Activated T-helper 1 cell treated with anti-CD3 and anti-CD28 coated beads, Interleukin-2, amount 50 U/mL, for 16 hours (primary cell): ENCODE measurements around the gene SLC25A23.

Experiments used
- DNase-seq, 2 donors: peaks; one replicate each; pipeline ENCODE4 v3.0.0-alpha.2; 2020; ENCODE audit warnings: low read depth in 1 of 2, low spot score in 1 of 2

The SLC25A23 gene

DNA sequence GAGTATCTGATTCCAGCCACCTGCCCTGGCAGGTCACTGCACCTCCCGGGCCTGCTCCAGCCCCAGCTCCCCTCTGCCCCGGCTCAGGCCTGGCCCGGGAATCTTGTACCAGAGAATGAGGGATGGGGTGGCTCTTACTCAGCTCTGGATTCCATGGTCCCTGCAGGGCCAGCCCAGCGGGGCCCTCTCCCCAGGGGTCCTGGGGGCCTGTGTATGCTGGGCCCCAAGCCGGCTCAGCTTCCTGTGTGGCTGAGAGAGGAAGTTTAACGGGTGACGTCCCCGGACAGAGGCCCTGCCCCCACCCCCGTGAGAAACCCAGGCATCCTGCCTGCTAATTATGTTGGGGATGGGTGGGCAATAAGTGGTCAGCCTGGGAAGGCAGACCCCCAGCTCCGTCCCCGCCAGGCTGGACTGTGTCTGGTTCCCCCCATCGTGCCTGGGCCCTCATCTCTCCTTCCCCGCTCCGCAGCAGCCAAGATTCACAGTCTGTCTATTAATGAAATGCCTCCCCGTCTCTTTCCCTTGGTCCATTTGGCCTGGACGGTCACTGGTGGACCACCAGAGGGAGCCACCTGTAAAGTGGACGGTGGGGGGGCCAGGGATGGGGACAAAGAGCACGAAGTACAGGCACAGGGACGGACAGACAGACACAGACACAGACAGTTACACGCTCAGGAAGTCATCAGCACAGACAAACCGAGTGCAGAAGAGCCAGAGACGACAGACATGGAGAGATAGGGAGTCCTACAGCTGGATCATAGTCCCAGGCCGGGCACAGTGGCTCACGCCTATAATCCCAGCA, 22.1 kb upstream of the SLC25A23 start, which contains the start of gene DENND1C:
Gene DENND1C, minus strand, starts transcription at position 247 of the 802 bp plus-strand sequence. Its CDS starts 92 bp downstream, at position 155.
- DNase-seq: peak; percentile 45 to 47

DNA sequence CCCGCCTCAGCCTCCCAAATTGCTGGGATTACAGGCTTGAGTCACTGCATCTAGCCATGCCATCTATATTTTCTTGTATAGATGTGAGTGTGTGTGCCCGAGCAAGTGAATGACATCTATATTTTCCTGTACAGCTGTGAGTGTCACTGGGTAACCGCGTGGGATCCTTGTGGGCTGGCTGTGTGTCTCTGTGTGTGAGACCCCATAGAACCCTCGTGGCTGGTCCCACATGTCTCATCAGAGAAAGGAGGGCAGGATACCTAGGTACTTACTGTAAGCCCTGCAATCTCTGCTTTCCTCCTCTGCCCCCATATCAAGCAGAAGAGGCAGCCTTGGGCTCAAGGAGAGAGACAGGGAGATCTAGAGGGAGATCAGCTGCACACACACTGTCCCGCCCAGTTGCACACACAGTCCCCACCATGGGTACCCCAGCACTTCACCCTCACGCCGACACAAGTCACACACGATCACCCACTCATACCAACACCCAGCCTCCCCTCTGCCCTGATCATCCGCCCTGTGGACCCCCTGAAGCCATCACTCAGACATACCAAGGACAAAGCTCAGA, 21.3 kb upstream of the SLC25A23 start:
- DNase-seq: no peak

DNA sequence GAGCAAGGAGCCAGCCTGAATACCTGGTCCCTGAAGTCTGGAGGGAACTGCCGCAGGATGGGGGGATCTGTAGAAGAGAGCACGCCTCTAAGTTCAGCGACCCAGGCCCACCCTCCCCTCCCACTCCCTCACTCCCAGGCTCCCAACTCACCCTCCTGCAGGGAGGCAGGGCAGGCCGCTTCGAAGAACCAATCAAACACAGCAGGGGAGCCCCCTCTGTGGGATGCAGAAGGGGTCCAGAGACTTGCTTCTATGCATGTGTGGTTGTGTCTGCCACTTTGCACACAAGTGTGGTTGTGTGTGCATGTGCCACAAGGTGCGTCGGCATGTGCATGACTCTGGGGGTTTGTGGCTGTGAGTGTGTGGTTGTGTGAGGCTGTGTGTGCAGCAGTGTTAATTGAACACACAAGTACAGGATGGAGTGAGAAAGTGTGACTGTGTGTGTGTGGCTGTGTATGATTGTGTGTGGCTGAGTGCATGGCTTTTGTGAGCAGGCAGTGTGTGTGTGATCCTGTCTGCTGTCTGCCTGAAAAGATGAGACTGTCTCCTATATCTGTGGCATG, 20.3 kb upstream of the SLC25A23 start:
- DNase-seq: no peak

DNA sequence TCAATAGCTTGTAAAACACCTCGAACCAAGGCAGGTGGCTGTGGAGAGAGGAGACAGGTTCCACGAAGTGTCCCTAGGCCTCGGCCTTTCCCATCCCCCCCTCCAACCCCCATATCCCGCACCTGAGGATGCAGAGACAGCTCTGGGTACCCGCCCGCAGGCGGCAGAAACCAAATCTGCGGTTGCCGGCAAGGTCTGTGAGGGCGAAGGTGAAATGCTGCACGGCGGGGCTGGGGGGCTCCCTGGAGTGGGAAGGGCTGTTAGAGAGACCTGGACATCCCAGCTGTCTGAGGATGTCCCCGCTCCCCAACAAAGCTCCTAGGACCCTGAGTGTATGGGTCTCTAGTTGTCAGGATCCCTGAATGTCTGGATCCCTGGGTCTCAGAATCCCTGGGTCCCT, 19.2 kb upstream of the SLC25A23 start:
- no peak for DNase-seq

DNA sequence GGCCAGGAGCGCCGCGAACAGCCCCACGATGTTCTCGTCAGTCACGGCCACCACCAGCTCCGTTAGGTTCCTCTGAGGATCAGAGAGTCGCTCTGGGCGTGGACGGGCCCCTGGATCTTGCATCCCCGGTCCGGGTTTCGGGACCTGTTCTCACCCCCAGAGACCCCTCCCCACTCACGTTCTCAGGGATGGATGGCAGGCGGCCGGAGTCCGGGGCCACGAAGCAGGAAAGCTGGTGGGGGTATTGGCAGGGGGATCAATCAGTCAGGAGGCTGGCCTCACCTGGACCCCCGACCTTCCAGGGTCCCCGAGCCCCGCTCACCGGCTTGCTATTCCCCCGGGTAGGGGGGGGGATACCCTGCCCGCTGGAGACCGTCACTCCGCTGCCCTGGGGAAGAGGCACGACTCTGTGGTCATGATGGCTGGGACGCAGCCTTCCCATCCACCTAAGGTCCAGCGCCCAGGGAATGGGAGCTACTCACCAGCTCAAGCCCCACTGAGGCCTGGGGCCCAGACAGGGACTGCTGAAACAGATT, 17.4 kb upstream of the SLC25A23 start:
- DNase-seq: no peak

DNA sequence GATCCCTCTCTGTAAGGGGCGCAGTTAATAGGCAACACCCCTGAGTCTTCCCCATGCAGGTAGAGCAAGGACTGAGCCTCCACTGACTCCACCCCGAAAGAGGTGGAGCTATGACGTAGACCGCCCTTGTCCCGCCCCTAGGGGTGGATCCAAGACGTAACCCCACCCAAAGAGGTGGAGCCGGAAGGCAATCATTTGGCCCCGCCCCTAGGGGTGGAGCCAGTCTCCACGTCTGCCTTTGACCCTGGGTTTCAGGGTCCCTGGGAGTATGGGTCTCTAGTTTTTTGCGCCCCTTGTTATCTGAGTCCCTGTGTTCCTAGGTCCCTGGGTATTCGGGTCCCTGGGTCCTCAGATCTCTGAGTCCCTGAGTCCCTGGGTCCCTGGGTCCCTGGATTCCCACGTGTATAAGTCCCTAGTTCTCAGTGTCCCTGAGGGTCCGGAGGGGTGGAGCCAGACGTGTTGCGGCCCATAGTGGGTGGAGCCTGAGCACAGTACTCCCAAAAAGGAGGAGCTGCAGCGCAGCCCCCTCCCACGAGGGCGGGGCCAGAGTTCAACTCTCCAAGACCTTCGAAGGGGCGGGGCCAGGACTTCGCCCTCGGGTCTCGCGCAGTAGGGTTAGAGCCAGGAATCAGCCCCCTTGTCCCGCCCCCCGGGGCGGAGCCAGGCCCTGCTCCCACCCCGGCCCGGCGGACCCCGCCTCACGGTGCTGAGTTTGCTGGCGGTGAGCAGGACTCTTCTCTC, 16.7 kb upstream of the SLC25A23 start:
- DNase-seq: peak in 1 of 2 donors; percentile 39

DNA sequence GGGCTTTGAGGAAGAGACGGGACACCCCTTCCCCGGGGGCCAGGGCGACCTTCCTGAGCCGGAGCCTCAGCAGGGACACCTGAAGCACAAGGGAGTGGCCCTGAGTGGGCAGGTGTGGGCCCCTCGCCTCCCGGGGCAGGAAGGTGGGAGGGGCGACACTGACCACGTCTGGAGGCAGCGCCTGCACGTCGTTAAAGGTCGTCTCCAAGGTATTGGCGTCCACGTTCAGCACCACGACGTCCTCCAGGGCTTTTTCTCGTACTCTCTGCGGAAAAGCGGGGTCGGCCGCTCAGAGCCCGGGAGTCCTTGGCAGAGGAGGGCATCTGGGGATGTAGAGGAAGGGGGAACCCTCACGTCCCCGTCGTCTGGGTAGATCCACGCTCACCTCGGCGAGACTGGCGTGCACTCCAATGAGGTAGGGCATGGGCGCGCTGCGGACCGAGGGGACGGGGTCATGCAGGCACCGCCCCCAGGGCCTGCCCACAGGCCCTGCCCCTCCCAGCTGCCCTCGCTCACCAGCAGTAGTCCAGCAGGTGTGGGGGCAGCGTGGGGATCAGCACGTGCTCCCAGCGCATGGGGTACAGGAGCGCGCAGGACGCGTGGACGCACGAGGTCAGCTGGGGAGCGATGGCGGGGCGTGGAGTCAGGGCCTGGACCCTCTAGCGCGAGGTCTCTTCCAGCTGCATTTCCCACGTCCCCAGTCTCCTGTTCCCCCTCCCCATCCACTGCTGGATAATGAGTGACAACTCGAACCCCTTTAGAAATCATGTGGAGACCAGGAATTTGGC, 15.9 kb upstream of the SLC25A23 start:
- no peak for DNase-seq

DNA sequence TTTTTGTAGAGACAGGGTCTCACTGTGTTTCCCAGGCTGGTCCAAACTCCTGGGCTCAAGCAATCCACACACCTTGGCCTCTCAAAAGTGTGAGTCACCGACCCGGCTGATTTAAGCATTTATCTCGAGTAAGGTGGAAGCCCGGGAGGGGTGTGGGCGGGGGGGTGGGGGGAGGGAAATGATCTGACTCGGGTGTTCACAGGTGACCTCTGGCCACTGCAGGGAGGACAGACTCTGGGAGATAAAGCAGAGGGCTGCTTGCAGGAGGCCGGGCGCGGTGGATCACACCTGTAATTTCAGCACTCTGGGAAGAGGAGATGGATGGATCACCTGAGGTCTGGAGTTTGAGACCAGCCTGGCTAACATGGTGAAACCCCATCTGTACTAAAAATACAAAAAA, 14.1 kb upstream of the SLC25A23 start:
- no peak for DNase-seq

DNA sequence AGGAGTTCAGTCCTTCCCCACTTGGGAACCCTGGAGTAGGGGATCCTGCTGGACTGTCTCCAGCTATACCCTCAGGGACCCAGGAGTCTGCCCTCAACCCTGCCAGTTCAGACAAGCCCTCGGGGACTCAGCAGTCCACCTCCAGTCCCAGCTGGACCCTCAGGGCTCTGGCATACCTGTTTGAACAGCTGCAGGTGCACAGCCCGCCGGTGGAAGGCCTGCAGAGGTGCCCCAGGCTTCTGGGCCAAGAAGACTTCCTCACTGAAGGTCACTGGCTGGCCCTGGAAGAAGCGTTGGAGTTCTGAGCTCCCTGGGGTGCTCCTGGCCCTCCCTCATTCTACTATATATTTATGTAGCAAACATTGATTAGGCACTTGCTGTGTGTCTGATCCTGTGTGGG, 13.1 kb upstream of the SLC25A23 start:
- DNase-seq: no peak

DNA sequence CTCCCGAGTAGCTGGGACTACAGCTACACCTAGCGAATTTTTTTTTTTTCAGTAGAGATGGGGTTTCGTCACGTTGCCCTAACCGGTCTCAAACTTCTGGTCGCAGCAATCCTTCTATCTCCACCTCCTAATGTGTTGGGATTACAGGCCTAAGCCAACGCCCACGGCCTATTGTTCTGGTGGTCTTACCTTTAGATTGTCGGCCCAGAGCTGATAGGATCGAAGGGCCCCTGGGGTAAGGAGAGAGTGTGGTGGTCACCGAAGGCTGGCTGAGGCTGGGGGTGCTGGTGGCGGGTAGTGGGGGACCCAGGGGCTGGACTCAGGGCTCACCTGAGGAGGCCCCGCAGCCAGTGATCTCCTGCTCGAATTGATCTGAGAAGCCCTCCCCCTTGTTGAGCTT, 11.5 kb upstream of the SLC25A23 start:
- no peak for DNase-seq

DNA sequence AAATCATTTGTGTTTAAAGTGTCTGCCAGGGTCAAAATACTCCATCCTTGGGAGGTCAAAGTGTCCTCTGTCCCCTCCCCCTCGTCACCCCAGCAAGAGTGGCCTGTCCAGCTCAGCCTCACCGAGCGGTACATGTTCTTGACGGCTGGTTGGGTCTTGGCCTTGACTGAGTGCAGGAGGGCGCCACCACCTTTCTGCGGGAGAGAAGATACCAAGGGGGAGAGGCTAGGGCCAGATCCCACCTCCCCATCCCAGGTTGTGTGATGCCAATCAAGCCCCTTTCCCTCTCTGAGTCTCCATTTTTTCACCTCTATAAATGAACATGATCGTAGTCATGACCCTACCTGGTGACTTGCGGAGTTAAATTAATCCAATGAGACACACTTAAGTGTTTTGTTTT, 10.6 kb upstream of the SLC25A23 start:
- no peak for DNase-seq

DNA sequence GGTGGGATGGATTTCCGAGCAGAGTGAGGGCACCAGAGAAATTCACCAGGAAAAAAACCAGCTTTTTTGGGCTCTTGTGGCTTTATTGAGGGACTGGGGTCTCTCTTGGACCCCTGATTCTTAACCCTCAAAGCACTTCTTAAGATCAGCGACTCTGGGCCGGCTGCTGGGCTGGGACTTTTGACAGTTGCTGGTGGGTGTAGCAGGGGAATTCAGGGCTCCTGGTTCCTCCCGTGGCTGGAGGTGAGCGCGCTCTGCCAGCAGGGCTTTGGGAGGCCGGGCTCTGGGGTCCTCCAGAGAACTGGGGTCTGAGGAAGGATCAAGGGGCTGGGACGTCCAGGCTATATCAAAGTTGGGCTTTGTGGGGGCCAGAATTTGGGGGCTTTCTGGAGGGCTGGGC, 7.8 kb upstream of the SLC25A23 start:
- no peak for DNase-seq

DNA sequence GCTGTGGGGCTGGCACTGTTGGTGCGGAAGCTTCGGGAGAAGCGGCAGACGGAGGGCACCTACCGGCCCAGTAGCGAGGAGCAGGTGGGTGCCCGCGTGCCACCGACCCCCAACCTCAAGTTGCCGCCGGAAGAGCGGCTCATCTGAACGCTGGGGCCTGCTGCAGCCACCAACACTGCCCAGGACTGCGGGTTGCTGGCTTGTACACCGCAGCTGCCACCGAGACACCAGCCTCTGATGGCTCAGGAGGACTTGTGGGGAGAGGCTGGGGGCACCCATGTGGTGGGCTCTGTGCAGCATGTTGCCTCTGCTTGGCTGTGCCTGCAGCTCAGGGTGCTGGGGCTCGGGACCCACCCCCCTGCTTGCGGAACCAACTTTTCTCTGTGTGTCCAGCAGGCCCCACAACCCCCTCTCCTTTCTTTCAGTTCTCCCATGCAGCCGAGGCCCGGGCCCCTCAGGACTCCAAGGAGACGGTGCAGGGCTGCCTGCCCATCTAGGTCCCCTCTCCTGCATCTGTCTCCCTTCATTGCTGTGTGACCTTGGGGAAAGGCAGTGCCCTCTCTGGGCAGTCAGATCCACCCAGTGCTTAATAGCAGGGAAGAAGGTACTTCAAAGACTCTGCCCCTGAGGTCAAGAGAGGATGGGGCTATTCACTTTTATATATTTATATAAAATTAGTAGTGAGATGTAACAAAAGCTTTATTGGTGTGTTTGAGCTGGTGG, 7.1 kb upstream of the SLC25A23 start:
- no peak for DNase-seq

DNA sequence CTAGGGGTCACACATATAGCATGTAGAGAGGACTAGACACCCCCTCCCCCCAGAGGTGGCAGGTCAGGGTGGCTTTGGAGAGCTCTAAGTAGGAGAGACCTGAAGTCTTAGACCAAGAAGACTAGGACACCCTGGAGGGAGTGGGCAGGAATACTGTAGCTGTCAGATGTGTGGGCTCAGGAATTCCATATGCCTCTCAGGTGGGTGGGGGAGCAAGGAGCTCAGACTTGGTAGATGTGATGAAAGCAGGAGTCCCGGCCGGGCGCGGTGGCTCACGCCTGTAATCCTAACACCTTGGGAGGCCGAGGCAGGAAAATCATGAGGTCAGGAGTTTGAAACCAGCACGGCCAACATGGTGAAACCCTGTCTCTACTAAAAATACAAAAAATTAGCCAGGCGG, 6.1 kb upstream of the SLC25A23 start:
- no peak for DNase-seq

DNA sequence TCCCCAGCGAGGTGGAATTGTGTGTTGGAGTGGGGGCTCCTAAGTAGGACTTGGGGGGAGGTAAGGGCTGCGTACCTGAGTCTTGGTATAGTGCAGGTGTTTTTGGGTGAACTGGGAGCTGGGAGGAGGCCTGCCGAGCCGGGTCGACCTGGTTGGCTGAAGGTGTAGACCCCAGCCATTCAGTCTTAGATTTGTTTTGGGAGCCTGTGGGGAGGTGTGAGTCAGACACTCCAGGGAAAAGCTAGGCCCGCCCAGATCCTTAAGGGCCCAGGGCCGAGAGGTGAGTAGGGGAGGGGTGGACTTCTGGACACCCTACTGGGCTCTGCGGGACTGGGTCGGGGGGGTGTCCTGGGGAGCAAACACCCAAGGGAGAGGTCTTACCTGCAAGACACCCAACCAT, 5.4 kb upstream of the SLC25A23 start:
- no peak for DNase-seq

DNA sequence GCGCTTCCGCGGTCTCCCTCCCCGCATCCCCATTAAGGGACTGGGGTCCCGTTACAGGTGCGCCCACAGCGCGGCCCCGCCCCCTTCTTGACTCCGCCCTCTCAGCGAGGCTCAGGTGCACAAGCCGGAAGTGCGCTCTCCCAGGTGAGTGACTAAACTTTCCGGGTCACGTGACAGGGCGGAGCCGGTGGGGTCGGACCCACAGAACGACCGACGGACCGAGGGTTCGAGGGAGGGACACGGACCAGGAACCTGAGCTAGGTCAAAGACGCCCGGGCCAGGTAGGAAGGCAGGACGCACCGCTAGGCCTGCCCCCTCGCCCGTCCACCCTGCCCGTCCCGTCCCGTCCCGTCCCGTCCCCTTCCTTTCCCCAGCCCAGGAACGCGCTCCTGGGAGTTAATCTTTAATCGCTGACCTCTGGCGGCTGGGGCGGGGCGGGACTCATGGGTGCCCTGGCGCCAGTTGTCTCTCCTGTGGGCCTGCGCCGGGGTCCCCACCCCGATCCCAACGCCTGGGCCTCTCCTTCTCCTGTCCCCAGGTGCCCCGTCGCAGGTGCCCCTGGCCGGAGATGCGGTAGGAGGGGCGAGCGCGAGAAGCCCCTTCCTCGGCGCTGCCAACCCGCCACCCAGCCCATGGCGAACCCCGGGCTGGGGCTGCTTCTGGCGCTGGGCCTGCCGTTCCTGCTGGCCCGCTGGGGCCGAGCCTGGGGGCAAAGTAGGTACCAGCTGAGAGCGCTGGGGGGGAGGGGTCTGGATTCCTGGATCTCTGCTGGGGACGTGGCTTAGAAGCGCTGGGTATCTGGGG, 4.7 kb upstream of the SLC25A23 start, which contains the start of gene CRB3:
Gene CRB3, plus strand, starts transcription at position 202 of the 804 bp plus-strand sequence. Its CDS starts 431 bp downstream, at position 633.
- DNase-seq: peak in 1 of 2 donors; percentile 43

DNA sequence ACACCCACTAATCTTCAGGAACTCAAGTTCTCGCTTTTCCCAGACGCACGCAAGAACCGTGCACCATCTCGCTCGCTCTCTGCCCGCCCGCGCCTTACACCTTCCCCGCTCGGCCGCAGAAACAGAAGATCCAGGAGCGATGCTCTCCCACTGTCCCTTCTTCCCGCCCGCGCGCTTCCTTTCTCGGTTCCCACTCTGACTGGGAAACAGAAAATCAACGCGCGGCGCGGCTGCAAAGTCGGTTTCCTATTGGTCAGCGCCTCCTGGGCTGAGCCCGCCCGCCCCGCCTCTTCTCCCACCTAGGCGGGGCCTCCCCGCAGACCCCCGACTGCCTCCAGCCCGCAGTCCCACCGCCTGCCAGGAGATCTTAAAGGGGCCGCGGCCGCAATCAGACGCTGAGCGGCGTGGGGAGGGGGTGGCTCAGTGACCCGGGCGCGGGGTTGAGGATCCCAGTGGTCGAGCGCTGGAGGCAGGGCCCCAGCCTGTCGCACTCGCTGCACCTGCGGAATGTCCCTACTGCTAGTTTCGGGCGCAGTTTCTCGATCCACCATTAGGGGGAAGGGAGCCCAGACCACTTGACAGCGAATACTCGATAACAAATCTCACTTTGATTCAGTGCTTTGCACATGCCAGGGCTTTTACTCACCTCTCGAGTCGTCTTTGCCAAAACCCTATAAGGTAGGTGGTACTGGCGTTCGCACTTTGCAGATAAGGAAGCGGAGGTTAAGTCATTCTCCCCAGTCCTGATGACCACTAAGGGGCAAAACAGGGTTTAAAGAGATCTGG, 700 bp upstream of the SLC25A23 start:
- peak; percentile 93 to 95 for DNase-seq

DNA sequence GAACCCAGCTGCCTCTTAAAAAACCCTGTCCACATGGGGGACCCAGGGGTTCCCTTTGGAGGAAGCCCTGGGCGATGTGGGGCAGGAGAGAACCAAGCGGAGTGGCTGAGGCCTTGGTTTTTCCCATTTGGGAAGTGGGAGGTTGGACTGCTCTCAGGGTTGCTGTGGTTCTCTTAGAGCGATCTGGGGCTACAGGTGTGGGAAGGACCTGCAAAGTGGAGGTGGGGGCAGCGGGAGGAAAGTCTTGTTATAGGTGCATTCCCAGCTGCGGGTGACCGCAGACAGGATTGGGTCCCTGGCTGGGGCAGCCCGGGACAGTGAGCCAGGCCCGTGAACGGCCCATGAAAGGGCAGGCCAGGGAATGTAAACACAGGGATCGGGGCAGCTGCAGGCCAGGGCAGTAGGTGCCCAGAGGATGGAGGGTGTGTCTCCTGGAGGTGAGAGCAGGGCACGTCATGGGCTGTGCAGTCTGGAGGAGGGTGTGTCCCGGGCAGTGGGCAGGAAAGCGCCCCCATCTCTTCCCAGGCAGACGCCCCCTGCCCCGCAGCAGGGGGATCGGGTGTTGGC, 814 bp downstream of the SLC25A23 start:
- DNase-seq: no peak
